SH-SY5Y (cell line): ENCODE measurements around the gene HOXA9.

Source experiments
- GATA2 ChIP-seq: IDR thresholded peaks from 2 replicates; pipeline ENCODE4 v1.6.1; 2011; ENCODE audit warnings: mild to moderate bottlenecking, low read depth, low read length
- GATA3 ChIP-seq: IDR thresholded peaks from 2 replicates; pipeline ENCODE4 v1.6.1; 2011; ENCODE audit warnings: low read depth, mild to moderate bottlenecking, low read length, moderate library complexity

The HOXA9 gene

DNA sequence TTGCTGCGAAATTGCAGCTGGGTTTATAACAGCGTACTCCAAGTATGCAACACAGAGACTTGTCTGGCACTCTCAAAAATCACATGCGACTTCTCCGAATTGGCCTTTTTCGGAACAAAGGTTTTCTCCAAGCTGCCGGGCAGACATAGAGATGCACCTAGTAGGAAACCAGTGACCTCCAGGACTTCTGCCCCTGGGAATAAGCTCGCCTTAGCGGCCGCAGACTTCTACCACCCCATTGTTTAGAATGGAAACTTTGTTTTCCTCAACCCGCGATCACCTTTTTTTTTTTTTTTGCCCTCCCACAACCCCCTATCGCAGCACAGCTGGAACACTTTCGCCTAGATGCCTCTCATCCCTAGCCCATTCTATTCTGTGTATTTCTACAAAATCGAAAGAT is 13.7 kb upstream of the HOXA9 start:
- no peak for TF ChIP-seq GATA3
- no peak for TF ChIP-seq GATA2

DNA sequence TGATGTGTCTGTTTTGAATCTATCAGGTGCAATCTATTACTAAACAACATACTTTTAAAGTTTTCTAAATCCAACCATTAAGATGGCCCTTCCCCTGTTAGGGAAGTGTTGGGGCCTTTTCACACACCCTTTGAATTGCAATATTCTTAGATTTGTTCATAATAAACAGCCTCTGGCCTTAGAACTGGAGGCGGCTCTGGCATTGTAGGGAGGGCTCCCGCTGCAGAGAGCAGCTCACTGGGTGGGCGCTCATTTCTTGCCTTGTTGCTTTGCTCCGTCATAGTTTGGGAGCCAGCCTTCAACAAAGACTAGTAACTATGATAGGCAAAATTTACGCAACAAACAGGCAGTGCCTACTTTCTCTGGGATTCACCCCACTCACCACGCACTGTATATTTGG is 13.0 kb upstream of the HOXA9 start:
- TF ChIP-seq GATA2 (no peak), GATA3 (no peak)

DNA sequence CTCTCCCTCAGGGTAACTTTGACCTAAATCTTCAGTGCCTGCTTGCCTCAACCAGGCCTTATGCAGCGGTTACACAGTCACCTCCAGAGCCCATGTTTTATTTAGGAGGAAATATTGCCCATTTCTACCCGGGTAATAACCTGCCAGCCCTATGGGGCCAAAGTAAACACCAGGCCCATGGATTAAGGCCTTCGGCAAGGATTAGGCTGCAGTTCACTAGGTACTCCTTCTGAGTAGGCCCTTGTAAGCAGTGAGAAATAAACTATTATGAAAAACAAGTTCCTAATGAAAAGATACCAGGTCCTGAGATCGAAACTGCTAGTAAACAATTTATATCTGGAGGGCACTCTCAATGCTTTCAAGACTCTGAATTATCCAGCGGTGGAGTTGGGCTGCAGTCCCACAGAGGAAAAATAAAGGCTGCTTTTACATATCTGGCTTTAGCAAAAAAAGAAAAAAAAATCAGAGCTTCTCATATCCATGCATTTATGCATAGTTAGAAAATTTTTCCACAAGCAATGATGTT is 12.5 kb upstream of the HOXA9 start:
- TF ChIP-seq GATA2 = no peak
- TF ChIP-seq GATA3 = no peak

DNA sequence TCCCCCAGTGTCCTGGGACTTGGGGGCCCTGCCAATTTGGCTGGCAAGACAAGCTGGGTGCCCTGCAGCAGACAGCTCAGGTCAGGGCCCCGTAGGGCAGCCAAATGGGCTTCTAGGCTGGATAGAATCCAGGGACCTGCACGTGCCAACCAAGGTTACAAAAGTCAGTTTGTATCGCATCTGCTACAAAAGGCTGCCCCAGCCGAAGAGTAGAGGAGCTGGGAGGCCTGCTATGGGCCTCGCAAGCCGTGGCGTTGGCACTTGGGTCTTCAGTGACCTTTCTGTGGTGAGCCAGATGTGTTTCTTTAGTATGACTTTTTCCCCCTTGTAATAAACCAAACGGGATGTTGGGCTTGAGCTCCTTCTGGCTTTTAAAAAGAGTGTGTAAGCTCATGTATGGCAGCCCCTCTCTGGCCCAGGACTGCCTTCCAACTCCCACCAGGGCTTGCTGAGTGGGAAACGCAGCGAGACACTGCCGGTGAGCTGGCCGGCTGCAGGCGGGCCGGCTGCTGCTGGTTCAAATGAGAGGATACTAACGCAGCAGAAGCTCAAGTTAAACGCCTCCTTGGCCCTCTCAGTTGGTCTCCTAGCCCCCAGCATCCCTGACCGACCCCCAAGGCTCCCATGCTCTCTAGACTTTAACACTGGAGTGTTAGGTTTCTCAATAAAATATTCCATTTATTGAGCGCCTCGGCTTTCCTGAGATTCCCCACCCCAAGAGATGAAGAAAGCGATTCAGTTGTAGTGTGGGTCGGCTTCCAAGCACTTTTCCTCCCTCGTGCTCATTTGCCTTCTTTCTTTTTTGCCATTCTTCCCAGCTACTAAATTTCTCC is 11.8 kb upstream of the HOXA9 start:
- TF ChIP-seq GATA2 (no peak), GATA3 (no peak)

DNA sequence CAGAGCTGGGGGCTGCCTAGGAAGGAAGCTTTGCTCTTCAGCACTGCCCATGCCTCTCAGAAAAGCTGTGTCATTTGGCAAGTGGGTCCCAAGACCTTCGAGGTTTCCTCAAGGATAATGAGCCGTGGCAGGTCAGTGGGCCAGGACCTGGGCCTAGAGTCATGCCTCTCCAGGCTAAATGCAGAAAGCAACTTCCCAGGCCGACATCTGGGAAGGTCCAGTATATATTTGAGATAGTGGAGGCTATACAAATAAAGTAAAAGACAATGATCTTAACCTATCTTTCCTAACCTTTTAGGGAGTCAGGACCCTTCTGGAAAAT is 11.1 kb upstream of the HOXA9 start:
- TF ChIP-seq GATA2 (no peak), GATA3 (no peak)

DNA sequence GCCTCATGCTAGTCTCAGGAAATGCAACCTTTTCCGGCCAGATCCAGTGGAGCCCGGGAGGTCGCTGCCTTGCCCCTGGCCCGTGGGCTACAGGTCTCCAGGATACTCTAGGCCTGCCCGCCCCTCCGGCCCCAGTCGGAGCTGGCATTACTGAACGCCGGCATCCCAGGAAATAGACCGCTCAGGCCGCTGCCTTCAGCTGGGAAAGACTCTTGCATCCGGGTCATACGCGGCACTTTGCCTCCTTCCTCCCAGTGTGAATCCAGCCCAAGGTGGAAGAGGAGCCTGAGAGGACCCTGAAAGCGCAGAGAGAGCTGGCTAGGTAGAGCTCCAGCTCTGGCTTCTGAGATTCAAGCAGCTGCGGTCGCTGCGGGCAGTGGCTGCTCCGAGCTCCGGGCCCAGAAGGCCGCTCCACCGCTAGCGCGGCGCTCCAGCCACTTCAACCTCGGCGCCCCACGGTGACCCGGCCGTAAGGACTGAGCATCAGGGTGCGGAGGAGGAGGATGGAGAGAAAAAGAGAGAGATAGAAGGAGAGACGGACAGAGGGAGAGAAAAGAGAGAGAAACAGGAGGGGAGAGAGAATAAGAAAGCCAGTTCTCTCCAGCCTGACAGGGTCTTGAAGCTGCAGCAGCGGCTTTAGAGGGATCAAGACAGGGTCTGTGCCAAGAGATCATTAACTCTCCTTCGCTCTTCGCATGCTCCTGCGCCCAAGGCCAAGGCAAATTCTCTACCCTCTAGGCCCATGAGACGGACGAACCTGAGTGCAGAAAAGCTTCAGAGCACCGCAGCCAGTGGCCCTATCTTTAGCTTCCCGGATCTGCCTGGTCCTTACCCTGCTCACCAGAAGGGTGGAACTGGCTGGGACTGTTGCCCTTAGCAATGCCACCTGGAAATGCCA is 10.5 kb upstream of the HOXA9 start:
- no peak for TF ChIP-seq GATA3
- TF ChIP-seq GATA2 = no peak

DNA sequence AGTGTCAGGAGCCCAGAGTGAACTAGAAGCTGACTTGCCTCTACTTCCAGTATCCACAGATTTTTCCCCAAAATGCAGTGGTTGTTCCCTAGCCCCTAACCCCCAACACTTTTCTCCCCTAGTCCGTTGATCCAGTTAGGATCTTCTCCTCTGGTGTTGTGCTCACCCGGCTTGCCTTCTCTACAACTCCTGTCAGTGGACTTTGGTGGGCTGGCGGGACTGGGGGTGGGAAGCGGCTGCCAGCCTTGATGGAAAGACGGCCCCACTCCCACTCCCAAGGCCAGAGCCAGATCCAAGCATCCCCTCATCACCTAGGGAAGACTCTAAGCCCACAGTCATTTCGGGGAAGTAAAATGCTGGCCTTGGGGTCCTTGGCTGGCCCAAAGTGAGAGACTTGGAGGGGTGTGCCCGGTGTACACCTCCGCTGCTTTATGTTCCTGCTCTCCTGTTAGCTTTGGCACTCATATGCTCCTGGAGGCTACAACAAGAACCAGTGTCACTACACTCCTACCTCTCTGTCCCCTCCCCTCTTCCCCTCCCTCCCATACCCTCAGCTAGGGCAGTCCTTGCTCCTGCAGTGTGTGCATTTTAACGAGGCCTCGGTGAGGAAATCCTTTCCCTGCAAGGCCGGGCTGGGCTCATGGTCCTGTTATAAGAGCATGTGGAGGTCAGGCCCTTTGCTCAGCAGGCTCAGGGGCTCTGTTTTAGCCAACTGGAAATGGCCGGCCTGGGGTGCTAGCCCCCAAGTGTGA is 9.7 kb upstream of the HOXA9 start:
- TF ChIP-seq GATA2 (no peak), GATA3 (no peak)

DNA sequence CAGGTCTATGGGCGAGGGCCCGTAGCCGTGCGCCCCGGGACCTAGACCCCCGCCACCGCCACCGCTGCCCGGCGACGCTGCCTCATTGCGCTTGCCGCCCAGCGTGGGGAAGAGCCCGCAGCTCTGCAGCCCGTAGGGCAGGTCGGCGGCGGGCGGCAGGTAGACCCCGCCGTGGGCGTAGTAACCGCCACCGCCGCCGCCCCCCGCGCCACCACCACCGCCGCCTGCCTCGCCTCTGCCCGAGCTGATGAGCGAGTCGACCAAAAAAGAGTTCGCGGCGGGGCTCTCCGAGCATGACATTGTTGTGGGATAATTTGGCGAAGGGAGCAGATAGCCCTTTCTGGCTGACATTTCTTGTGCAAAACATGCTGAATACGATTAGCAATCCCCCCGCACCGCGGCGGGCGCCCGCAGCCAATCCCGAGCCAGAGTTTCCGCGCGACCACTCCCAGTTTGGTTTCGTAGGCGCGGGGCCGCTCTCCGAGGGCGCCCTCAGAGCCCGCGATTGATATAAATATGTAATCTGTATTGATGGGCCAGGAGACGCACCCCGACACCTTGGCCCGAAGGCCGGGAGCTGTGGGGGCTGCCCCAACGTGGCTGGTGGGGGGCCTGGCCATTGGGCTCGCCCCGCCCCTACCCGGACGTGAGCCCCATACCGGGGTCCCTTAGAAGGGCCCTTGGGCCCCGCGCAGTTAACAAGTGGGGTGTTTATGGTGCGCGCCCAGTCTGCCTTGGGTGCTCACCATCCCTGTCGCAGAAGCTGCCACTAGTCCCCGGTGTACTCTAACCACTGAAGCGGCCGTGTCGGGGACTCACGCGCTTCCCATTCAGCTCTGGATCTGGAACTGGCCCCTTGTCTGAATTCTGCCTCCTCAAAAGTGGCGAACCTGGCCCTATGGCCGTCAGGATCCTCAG is 8.9 kb upstream of the HOXA9 start, which contains the start of gene HOXA10:
Gene HOXA10, minus strand, starts transcription at position 365 of the 918 bp plus-strand sequence. Its CDS starts 14 bp downstream, at position 351.
- TF ChIP-seq GATA3 (no peak), GATA2 (no peak)

DNA sequence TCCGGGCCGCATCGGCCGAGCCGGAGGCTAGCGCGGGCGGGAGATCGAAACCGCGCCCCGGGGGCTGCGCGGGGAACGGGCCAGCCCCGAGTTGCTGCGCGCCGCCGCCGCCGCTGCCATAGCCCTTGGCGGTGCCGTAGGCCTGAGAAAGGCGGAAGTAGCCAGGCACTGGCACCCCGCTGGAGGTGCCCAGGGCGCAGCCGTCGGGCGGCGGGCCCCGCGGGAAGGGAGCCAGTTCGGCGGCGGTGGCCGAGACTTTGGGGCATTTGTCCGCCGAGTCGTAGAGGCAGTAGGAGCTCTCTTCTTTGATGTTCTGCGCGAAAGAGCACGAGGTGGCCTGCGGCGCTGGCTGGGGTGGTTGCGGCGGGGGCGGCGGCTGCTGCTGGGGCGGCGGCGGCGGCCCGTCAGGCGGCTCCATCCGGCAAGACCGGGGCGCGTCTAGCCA is 8.2 kb upstream of the HOXA9 start:
- TF ChIP-seq GATA3 = no peak
- TF ChIP-seq GATA2 = no peak

DNA sequence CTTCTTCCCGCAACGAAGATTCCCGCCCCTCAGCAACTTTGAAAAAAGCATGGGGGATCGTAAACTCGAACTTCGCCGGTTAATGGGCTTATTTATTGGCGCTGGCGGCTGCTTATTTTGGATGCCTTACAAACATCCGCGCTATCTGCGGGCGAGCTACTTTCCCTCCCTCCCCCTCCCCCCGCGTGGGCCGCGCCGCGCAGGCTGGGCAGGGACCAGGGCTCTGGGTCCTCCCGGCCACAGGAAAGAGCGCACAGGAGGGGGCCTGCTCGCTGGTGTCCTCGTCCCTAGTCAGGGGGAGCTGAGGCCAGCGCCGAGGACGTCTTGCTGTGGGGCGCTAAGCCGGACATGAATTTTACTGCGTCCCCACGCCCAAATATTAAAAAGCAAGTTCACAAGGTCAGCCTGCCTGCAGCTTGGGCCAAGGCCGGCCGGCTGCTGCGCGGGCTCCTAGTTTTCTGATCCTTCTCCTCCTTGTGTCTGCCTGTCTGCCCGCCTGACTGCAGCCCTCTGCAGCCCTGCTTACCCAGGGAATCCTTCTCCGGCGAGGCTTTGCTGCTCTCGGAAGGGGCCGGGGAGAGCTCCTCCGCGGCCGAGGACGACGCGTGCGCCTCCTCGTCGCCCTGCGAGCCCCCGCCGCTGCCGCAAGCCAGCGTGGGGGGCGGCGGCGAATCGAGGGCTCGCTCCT is 7.6 kb upstream of the HOXA9 start:
- no peak for TF ChIP-seq GATA2
- TF ChIP-seq GATA3 = no peak

DNA sequence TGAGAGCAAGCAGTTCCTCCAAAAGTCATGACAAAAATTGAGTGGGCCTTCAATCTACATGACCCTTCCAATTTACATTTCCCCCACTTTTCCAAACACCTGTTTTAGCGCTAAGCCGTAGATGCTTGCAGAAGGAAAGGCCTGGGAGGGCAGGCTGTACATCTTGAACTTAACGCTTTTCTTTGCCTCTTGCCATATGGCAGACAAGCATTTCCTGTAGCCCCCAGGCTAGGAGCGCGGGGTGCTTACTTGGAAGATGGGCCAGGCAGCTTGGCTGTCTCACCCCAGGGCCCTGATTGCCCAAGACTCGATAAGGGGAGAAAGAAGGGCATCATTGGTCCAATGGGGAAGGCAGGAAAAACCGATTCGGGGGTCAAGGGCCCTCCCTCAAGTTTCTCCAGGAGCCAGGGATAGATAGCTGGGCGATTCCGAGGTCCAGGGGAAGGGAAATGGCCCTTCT is 7.0 kb upstream of the HOXA9 start:
- TF ChIP-seq GATA2 = no peak
- no peak for TF ChIP-seq GATA3

DNA sequence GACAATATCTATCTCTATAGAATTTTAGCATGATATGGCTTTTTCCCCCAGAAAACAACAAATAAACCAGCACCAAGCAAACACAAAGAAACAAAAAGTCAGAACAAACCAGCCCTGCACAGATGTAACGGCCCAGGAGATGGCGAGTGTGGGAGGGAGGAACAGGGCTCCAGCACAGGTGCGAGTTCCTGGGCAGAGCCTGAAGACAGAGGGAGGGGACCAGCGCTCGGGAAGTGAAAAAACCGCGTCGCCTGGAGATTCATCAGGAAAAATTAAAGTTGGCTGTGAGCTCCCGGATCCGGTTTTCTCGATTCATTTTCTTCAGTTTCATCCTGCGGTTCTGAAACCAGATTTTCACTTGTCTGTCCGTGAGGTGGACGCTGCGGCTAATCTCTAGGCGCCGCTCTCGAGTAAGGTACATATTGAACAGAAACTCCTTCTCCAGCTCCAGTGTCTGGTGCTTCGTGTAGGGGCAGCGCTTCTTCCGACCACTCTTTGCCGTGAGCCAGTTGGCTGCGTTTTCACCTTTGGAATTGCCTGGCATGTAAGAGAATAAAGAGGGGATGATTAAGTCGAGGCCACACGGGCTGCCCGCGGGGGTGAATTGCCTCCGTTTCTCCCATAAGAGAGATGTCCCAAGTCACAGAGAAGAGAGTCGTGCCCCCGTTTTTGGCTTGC is 6.4 kb upstream of the HOXA9 start:
- TF ChIP-seq GATA3 = no peak
- TF ChIP-seq GATA2 = no peak
